Inferior parietal cortex (tissue), 1 donor: ENCODE results near the gene CSF2RB.

Experiments
- DNase-seq: peaks from one replicate; pipeline ENCODE4 v3.0.0-alpha.2; 2016; ENCODE audit errors: extremely low spot score

CSF2RB gene

GRCh38 chr22:36891646-36892045 lies 21.8 kb upstream of the CSF2RB start:
- DNase-seq = no peak

DNA sequence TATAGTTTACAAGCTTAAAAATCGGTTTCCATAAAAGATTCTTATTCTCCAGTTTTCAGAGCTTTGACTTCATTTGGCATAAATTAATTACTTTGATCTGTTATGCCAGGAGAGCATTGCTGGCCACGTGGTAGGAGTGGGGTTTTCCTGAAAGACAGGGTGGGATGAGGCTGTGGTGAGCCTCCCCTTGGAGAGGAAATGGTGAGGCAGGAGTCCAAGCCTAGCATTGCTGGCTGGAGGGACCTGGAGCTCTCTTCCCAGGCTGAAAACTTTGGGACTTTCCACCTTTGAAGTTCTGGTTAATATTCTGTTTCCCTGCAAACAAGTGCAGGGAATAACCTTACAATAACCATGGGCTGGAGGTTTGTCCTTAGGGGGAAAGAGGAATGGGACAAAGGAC lies 21.1 kb upstream of the CSF2RB start:
- no peak for DNase-seq

GRCh38 chr22:36893262-36893661 lies 20.2 kb upstream of the CSF2RB start:
- DNase-seq = no peak

GRCh38 chr22:36894266-36894665 lies 19.2 kb upstream of the CSF2RB start:
- no peak for DNase-seq

DNA sequence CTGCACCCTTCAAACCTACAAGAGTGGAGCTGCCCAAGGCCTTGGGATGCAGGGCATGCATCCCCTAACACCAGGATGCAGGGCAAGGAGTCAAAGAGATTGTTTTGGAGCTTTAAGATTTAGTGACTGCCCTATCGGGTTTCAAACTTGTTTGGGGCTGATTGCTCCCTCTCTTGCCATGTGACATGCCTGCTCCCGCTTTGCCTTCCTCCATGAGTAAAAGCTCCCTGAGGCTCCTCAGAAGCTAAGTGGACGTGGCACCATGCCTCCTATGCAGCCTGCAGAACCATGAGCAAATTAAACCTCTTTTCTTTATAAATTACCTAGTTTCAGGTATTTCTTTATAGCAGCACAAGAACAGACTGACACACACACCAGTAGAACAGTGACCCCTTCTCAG lies 15.8 kb upstream of the CSF2RB start:
- DNase-seq = no peak

DNA sequence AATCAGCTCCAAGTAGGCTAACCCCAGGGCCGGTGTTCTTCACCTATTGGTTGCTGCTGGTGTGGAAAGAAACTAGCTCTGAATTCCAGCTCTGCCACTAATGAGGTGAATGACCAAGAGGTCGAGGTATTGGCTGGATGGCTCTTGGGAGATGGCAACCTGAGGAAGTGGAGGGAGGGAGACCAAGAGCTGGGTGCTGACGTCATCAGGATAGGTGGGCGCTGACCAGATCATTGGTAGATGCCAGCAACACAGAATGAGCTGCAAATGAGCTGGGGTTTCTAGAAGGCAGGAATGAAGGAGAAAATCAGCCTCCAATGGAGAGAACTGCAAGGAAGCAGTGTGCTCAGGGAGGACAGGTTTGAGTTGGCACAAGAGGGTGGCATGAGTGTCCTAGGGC lies 14.7 kb upstream of the CSF2RB start:
- no peak for DNase-seq

- no peak for DNase-seq
Measured at GRCh38 chr22:36899498-36899897, 13.9 kb upstream of the CSF2RB start.

- DNase-seq = no peak
Measured at GRCh38 chr22:36900225-36900624, 13.2 kb upstream of the CSF2RB start.

- DNase-seq = no peak
Measured at GRCh38 chr22:36900880-36901279, 12.5 kb upstream of the CSF2RB start.

DNA sequence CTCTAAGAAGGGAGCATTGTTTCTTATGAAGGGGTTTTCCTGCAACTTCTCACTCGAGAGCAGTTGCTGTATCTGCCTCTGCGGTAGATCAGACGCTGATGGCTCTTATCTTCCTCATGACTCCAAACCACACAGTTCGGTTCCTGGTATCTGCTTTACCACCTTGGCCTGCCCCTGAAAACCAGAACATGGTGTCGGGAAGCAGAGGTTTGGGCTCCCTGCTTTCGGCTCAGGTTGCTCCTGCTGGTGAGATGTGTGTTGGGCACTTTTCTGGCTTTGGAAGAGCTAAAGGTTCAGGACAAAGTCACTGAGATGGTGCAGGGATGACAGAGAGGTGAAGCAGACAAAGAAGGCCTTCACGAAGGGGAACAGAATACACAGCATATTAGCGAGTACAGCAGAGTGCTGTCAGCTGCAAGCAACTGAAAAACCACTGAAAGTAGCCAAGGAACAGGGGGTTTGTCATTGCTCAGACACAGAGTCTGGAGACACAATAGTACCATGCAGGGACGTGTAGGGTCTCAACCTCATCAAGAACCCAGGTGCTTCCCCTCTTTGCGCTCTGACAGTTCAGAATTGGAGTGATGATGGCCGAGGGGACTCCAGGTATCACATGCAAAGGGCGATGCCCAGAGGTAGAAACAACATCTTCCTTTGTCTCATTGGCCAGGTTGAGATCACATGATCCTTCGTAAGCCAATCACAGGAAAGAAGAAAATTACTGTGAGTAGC lies 11.9 kb upstream of the CSF2RB start:
- DNase-seq = no peak

DNA sequence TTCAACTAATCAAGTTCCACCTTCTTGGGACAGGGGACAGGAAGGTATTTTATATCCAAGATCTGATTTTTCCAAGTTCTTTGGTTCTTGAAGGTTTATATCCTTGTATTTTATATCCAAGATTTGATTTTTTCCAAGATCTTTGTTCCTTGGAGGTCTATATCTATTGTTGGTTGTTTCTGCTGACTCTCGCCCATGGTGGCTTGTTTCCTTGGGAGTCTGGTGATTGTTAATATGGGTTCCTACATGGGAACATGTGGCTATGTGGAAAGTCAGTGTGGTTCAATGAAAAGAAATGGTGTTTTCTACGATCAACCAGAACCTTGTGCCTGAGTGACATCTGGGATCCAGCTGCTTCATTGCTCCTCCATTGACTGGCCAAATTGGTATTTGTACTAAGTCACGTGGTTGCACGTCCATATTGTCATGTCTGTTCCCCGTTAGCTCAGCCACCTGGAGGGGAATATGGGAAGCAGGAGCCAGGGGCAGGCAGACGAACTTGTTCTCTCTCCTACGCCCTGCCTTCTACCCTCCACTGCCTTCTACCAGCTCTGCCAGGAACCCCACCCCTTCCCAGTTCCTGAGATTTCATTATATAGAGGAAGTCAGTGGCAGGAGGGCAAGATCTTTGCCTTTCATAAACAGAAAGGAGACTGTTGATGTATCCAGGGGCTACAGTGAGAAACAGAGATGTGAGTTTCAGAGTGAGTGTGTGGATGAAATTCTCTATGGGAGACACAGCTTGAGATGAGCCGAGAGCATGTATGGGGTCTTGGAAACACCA lies 11.1 kb upstream of the CSF2RB start:
- no peak for DNase-seq

DNA sequence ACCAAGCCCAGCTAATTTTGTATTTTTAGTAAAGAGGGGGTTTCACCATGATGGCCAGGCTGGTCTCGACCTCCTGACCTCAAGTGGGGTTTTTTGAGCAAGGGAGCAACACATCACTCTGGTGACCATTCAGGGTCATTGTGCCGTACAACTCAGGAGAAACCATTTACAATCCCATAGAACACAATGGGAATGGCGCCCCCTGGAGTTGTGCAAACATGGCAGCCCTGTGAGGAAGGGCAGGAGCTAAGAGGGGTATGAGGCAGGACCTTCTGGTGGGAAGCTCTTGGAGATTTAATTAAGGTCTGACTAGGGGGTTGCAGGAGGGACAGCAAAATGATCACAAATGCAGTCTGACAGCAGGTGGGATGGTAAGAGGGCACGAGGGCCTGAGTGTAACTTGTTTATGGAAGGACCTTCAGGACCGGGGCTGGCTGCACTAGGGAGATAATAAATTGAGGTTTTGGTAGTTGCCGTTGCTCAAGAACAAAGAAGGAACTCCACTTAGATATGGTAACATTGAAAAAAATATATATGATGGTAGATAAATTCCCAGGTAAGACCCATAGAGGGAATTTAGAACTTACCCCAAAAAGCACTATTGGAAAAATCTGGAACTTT lies 9.1 kb upstream of the CSF2RB start:
- no peak for DNase-seq

- no peak for DNase-seq
Measured at GRCh38 chr22:36907253-36908195, 5.9 kb upstream of the CSF2RB start.

- DNase-seq = no peak
Measured at GRCh38 chr22:36910461-36910860, 3.0 kb upstream of the CSF2RB start.

- no peak for DNase-seq
Measured at GRCh38 chr22:36911887-36912661, 1.4 kb upstream of the CSF2RB start.

GRCh38 chr22:36912694-36913426 lies 568 bp upstream of the CSF2RB start:
- no peak for DNase-seq

DNA sequence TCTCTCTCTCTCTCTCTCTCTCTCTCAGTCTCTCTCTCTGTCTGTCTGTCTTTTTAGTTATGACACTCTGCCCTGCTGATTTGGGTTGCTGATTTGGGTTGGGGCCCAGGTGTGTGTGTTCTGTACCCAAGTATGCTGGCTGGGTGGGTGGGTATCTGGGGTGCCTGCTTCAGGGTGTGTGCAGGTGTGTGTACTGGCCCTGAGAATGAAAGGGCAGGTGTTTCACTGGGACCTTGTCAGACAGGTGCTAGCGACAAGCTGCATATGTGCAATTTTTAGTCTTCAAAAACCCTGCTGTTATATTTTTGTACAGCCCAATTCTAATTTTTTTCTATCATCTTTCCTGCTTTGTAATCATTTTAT lies 943 bp downstream of the CSF2RB start:
- no peak for DNase-seq

GRCh38 chr22:36916034-36916433 lies 2.6 kb downstream of the CSF2RB start:
- DNase-seq = no peak

- DNase-seq = no peak
Measured at GRCh38 chr22:36918586-36919284, 5.3 kb downstream of the CSF2RB start.
